Colonic mucosa (tissue), 4 donors: Measurements from ENCODE around the gene MAP3K21. TPM values are rescaled to one million over a fixed set of nuclear protein-coding genes. Genes with fewer than 3 reads are reported as not detected.

Experiments used
- DNase-seq: peaks from one replicate; pipeline ENCODE4 v3.0.0-alpha.2; 2020
- H3K27ac ChIP-seq: fragments of 200-600 bp; one replicate; pipeline ENCODE4 v1.8.0; 2021
- H3K27me3 ChIP-seq: fragments of 200-600 bp; one replicate; pipeline ENCODE4 v1.8.0; 2021
- H3K36me3 ChIP-seq: fragments of 200-600 bp; one replicate; pipeline ENCODE4 v1.8.0; 2021
- H3K4me1 ChIP-seq: fragments of 200-600 bp; one replicate; pipeline ENCODE4 v1.8.0; 2021; ENCODE audit warnings: mild to moderate bottlenecking
- H3K4me3 ChIP-seq: fragments of 200-600 bp; one replicate; pipeline ENCODE4 v1.8.0; 2021
- H3K9ac ChIP-seq, 2 donors: one replicate each; pipeline ENCODE4 v1.7.0; 2013; ENCODE audit warnings: control low read depth in 2 of 2, low read depth in 2 of 2, low read length in 2 of 2
- H3K9me3 ChIP-seq: fragments of 200-600 bp; one replicate; pipeline ENCODE4 v1.8.0; 2021
- CTCF ChIP-seq: fragments of 200-600 bp; IDR thresholded peaks from one replicate; pipeline ENCODE4 v1.8.0; 2022; ENCODE audit warnings: antibody characterized with exemption, mild to moderate bottlenecking
- intact Hi-C: fragments of 100-400 bp; cut with DNase I; formaldehyde crosslinking; loops from one replicate; pipeline ENCODE4 v1.14.1; 2022
- total RNA-seq, 2 donors: library from RNA; stranded (reverse); fragmentation: NEBNext Ultra II Directional in 1 of 2; extraction: Animal tissue kit (Norgen Biotek cat#: 25700) in 1 of 2; gene quantifications; one replicate each; pipeline ENCODE4 v1.2.1, GENCODE V29; 2021
- donor health status: healthy.
- donor health status: DM: no; HTN: no; CAD: no.
- donor health status: DM: no; HTN: no; CAD: no.

MAP3K21 gene
- total RNA-seq, 2 donors from 2014 or later, result 16.4 to 20.5 TPM

- no peak for TF ChIP-seq CTCF
- Histone ChIP-seq H3K4me1 (no peaks in the 10 kb centered on the region), H3K9me3 (no peaks in the 10 kb centered on the region), H3K9ac (no peak overlapping the region), H3K4me3 (no peak overlapping the region), H3K36me3 (no peaks in the 10 kb centered on the region), H3K27me3 (no peaks in the 10 kb centered on the region), H3K27ac (no peak overlapping the region)
- intact Hi-C loops, result no loop called here
- no peak for DNase-seq
Observed at GRCh38 chr1:233315718-233316301, 11.7 kb upstream of the MAP3K21 start.

DNA sequence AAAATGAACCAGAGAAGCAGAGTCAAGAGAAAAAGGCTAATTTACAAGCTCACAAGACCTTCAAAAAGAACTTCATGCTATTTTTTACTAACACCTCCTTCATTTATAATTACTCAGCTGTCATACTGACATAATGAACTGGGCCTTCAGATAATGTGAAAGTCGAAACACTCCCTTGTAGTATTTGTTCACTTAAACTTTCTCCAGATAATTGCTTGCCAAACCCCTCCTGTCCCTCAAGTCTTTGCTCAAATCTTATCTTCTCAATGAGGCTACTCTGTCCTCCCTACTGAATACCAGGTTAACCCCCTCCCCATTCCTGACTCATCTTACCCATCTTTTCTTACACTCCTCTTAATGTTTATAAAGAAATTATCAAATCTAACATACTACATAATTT is 11.1 kb upstream of the MAP3K21 start:
- H3K9ac ChIP-seq, result no peak overlapping the region
- no peak for DNase-seq
- no peaks in the 10 kb centered on the region for H3K36me3 ChIP-seq
- no peak overlapping the region for H3K27ac ChIP-seq
- no peak overlapping the region for H3K4me3 ChIP-seq
- no peaks in the 10 kb centered on the region for H3K27me3 ChIP-seq
- intact Hi-C loops, result no loop called here
- no peaks in the 10 kb centered on the region for H3K9me3 ChIP-seq
- H3K4me1 ChIP-seq, result no peaks in the 10 kb centered on the region
- TF ChIP-seq CTCF, result no peak

- Histone ChIP-seq H3K4me1 (no peaks in the 10 kb centered on the region), H3K27ac (no peak overlapping the region), H3K4me3 (no peak overlapping the region), H3K9ac (no peak overlapping the region), H3K27me3 (no peaks in the 10 kb centered on the region), H3K36me3 (no peaks in the 10 kb centered on the region), H3K9me3 (no peaks in the 10 kb centered on the region)
- DNase-seq, result no peak
- TF ChIP-seq CTCF, result no peak
- intact Hi-C loops, result no loop called here
Observed at GRCh38 chr1:233319272-233319671, 8.3 kb upstream of the MAP3K21 start.

DNA sequence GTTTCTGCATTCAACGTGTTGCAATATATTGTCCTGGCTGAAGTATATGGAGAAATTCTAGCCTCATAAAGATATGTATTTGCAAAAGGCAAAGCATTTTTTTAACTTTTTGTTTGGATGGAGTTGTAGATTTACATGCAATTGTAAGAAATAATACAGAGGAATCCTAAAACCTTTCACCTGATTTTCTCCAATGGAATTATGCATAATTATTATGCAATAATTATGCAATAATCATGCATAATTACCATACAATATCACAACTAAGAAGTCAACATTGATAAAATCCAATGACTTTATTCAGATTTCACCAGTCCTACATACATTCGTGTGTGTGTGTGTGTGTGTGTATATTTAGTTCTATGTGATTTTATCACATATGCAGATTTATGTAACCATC is 7.5 kb upstream of the MAP3K21 start:
- no peak overlapping the region for H3K4me3 ChIP-seq
- no peak overlapping the region for H3K9ac ChIP-seq
- no peak overlapping the region for H3K27ac ChIP-seq
- no peaks in the 10 kb centered on the region for H3K9me3 ChIP-seq
- no peak for DNase-seq
- no peaks in the 10 kb centered on the region for H3K36me3 ChIP-seq
- no peak for TF ChIP-seq CTCF
- intact Hi-C loops, result no loop called here
- no peaks in the 10 kb centered on the region for H3K4me1 ChIP-seq
- no peaks in the 10 kb centered on the region for H3K27me3 ChIP-seq

- no peak overlapping the region for H3K27ac ChIP-seq
- H3K27me3 ChIP-seq, result no peaks in the 10 kb centered on the region
- H3K36me3 ChIP-seq, result no peaks in the 10 kb centered on the region
- H3K4me1 ChIP-seq, result no peaks in the 10 kb centered on the region
- no peak for TF ChIP-seq CTCF
- no peak overlapping the region for H3K9ac ChIP-seq
- DNase-seq, result no peak
- H3K4me3 ChIP-seq, result no peak overlapping the region
- H3K9me3 ChIP-seq, result no peaks in the 10 kb centered on the region
- intact Hi-C loops, result no loop called here
Observed at GRCh38 chr1:233323718-233324117, 3.8 kb upstream of the MAP3K21 start.
